Hepatocyte (in vitro differentiated cells): ENCODE measurements around the gene CALML3.

Experiments
- CTCF ChIP-seq: fragments of 200-600 bp; sonication (generic); IDR thresholded peaks from 2 replicates; pipeline ENCODE4 v1.5.1; 2016; ENCODE audit warnings: antibody characterized with exemption, mild to moderate bottlenecking; ENCODE audit not compliant: poor library complexity
- EZH2 ChIP-seq: fragments of 200-600 bp; sonication (generic); IDR thresholded peaks from 2 replicates; pipeline ENCODE4 v1.6.1; 2016; ENCODE audit warnings: antibody characterized with exemption, mild to moderate bottlenecking, borderline replicate concordance

GRCh38 chr10:5557799-5558771 is 33.3 kb downstream of the CALML3 start:
- TF ChIP-seq CTCF (no peak), EZH2 (no peak)
